ENCODE measurements around the gene CERS6. TPM values are rescaled to one million over a fixed set of nuclear protein-coding genes. Genes with fewer than 3 reads are reported as not detected.

Gene CERS6
- total RNA-seq, 1 donor: 23.9 TPM

- peaks cover 18% of the 10 kb centered on the region for H3K79me2 ChIP-seq (ENCODE audit: insufficient read depth, low read length)
- H3K36me3 ChIP-seq (ENCODE audit: insufficient read depth, low read length): no peaks in the 10 kb centered on the region
- no peak overlapping the region for H3K27ac ChIP-seq (ENCODE audit: low read depth, low read length)
- no peak overlapping the region for H2AFZ ChIP-seq (ENCODE audit: low read length)
- H3K4me2 ChIP-seq (ENCODE audit: insufficient read depth, low read length): no peak overlapping the region
- DNase-seq (ENCODE audit: insufficient read length, low spot score, missing footprints): no peak
- H3K4me1 ChIP-seq (ENCODE audit: insufficient read depth, low read length): peaks cover 17% of the 10 kb centered on the region
- H3K9me3 ChIP-seq (ENCODE audit: low read depth, low read length): no peaks in the 10 kb centered on the region
- no peaks in the 10 kb centered on the region for H3K27me3 ChIP-seq (ENCODE audit: insufficient read depth, low read length)
- no peaks in the 10 kb centered on the region for H4K20me1 ChIP-seq (ENCODE audit: insufficient read depth, low read length)
- H3K4me3 ChIP-seq (ENCODE audit: insufficient read depth, low read length): no peak overlapping the region
- TF ChIP-seq CTCF (IDR thresholded peaks at IDR 0.05; ENCODE audit: extremely low read depth, low read depth, low read length): no peak
These were observed 85.8 kb downstream of the CERS6 start for GRCh38 chr2:168541858-168542257.

- Histone ChIP-seq H3K4me2 (ENCODE audit: insufficient read depth, low read length) (no peak overlapping the region), H3K9me3 (ENCODE audit: low read depth, low read length) (no peaks in the 10 kb centered on the region), H3K36me3 (ENCODE audit: insufficient read depth, low read length) (no peaks in the 10 kb centered on the region), H3K27me3 (ENCODE audit: insufficient read depth, low read length) (no peaks in the 10 kb centered on the region), H3K4me3 (ENCODE audit: insufficient read depth, low read length) (no peak overlapping the region), H3K4me1 (ENCODE audit: insufficient read depth, low read length) (peaks cover 17% of the 10 kb centered on the region), H2AFZ (ENCODE audit: low read length) (no peak overlapping the region), H4K20me1 (ENCODE audit: insufficient read depth, low read length) (no peaks in the 10 kb centered on the region), H3K79me2 (ENCODE audit: insufficient read depth, low read length) (peaks cover 18% of the 10 kb centered on the region), H3K27ac (ENCODE audit: low read depth, low read length) (no peak overlapping the region)
- no peak for TF ChIP-seq CTCF (IDR thresholded peaks at IDR 0.05; ENCODE audit: extremely low read depth, low read depth, low read length)
- DNase-seq (ENCODE audit: insufficient read length, low spot score, missing footprints): no peak
These were observed 87.0 kb downstream of the CERS6 start for GRCh38 chr2:168543037-168543436.

GRCh38 chr2:168543935-168544334, 87.9 kb downstream of the CERS6 start:
- Histone ChIP-seq H3K27me3 (ENCODE audit: insufficient read depth, low read length) (no peaks in the 10 kb centered on the region), H3K36me3 (ENCODE audit: insufficient read depth, low read length) (no peaks in the 10 kb centered on the region), H2AFZ (ENCODE audit: low read length) (no peak overlapping the region), H3K4me2 (ENCODE audit: insufficient read depth, low read length) (no peak overlapping the region), H3K27ac (ENCODE audit: low read depth, low read length) (no peak overlapping the region), H3K4me3 (ENCODE audit: insufficient read depth, low read length) (no peak overlapping the region), H3K9me3 (ENCODE audit: low read depth, low read length) (no peaks in the 10 kb centered on the region), H3K4me1 (ENCODE audit: insufficient read depth, low read length) (peaks cover 12% of the 10 kb centered on the region), H4K20me1 (ENCODE audit: insufficient read depth, low read length) (no peaks in the 10 kb centered on the region), H3K79me2 (ENCODE audit: insufficient read depth, low read length) (peaks cover 15% of the 10 kb centered on the region)
- TF ChIP-seq CTCF (IDR thresholded peaks at IDR 0.05; ENCODE audit: extremely low read depth, low read depth, low read length): no peak
- no peak for DNase-seq (ENCODE audit: insufficient read length, low spot score, missing footprints)

GRCh38 chr2:168545439-168546082, 89.5 kb downstream of the CERS6 start:
- DNase-seq (ENCODE audit: insufficient read length, low spot score, missing footprints): peak; percentile 80
- Histone ChIP-seq H3K9me3 (ENCODE audit: low read depth, low read length) (no peaks in the 10 kb centered on the region), H3K36me3 (ENCODE audit: insufficient read depth, low read length) (no peaks in the 10 kb centered on the region), H4K20me1 (ENCODE audit: insufficient read depth, low read length) (no peaks in the 10 kb centered on the region), H3K4me3 (ENCODE audit: insufficient read depth, low read length) (no peak overlapping the region), H3K27me3 (ENCODE audit: insufficient read depth, low read length) (no peaks in the 10 kb centered on the region), H2AFZ (ENCODE audit: low read length) (peak overlapping the region; percentile 63), H3K79me2 (ENCODE audit: insufficient read depth, low read length) (peaks cover 11% of the 10 kb centered on the region), H3K4me2 (ENCODE audit: insufficient read depth, low read length) (peak overlapping the region; percentile 58), H3K4me1 (ENCODE audit: insufficient read depth, low read length) (peaks cover 12% of the 10 kb centered on the region), H3K27ac (ENCODE audit: low read depth, low read length) (peak overlapping the region; percentile 55)
- no peak for TF ChIP-seq CTCF (IDR thresholded peaks at IDR 0.05; ENCODE audit: extremely low read depth, low read depth, low read length)

Data from osteoblast (primary cell).